HFF-Myc (cell line): ENCODE data around the gene IQGAP2.

Experiments used
- DNase-seq: peaks from one replicate; pipeline ENCODE4 v3.0.0-alpha.2; 2011; ENCODE audit warnings: low read depth; ENCODE audit errors: extremely low read depth
- H3K4me3 ChIP-seq: replicated peaks from 2 replicates; pipeline ENCODE4 v1.5.1; 2011; ENCODE audit warnings: low read depth, mild to moderate bottlenecking, control low read depth, low read length
- TF ChIP-seq, protein P1 (sequence below): IDR thresholded peaks from 2 replicates; pipeline ENCODE4 v1.5.1; 2012; ENCODE audit warnings: mild to moderate bottlenecking, low read depth, low read length, control low read depth; ENCODE audit errors: missing control alignments

The IQGAP2 gene

DNA sequence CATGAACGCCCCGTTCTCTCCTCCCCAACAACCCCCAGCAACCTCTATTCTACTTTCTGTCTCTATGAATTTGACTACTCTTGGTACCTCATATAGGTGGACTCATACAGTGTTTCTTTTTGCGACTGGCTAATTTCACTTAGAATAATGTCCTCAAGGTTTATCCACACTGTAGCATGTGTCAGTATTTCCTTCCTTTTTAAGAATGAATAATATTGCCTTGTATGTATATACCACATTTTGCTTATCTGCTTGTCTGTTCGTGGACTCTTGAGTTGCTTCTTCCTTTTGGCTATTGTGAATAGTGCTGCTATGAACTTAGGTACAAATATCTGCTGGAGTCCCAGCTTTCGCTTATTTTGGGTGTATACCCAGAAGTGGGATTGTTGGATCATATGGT lies 42.7 kb downstream of the IQGAP2 start:
- TF ChIP-seq, protein P1, sequence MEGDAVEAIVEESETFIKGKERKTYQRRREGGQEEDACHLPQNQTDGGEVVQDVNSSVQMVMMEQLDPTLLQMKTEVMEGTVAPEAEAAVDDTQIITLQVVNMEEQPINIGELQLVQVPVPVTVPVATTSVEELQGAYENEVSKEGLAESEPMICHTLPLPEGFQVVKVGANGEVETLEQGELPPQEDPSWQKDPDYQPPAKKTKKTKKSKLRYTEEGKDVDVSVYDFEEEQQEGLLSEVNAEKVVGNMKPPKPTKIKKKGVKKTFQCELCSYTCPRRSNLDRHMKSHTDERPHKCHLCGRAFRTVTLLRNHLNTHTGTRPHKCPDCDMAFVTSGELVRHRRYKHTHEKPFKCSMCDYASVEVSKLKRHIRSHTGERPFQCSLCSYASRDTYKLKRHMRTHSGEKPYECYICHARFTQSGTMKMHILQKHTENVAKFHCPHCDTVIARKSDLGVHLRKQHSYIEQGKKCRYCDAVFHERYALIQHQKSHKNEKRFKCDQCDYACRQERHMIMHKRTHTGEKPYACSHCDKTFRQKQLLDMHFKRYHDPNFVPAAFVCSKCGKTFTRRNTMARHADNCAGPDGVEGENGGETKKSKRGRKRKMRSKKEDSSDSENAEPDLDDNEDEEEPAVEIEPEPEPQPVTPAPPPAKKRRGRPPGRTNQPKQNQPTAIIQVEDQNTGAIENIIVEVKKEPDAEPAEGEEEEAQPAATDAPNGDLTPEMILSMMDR: no peak
- H3K4me3 ChIP-seq: no peak overlapping the region
- DNase-seq: no peak

DNA sequence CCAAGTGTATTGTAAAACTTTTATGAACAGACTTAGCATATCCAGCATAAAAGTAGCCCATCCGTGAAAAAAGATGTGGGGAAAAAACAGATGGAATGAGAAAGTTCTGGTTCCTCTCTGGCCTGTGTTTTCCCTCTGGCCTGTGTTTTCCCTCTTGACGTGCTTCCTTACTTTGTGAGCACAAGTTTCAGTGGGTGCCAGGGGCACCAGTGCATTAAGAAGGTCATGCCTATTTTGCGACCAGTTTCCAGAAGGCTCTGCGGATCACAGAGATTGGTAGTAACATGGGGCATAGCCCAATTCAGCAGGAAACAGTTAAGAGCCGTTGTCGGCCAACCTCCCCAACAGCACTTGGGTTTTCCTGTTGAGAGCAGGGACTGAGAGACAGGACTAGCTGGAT lies 43.7 kb downstream of the IQGAP2 start:
- no peak overlapping the region for H3K4me3 ChIP-seq

DNA sequence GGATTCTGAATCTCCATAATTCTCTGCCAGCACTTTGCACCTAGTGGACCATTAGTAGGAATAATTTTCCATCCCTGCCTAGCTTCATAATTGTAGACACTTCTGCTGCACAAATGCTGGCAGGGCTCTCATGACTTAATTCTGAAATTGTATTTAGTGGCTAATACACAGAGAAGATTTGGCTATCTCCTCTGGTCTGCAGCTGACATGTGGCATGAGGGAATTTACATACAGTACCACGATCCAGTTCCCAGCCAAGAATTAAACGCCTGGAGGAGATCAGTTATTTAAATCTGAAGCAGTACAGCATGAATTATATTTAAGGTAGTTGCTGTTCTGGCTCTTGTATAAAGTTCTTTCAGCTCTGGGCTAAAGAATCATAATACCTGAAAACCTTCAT lies 46.5 kb downstream of the IQGAP2 start:
- no peak overlapping the region for H3K4me3 ChIP-seq
- no peak for DNase-seq
- TF ChIP-seq, protein P1: no peak

More for the DNA sequence above, 43.7 kb downstream of the IQGAP2 start:
- TF ChIP-seq, protein P1: no peak
- no peak for DNase-seq

DNA sequence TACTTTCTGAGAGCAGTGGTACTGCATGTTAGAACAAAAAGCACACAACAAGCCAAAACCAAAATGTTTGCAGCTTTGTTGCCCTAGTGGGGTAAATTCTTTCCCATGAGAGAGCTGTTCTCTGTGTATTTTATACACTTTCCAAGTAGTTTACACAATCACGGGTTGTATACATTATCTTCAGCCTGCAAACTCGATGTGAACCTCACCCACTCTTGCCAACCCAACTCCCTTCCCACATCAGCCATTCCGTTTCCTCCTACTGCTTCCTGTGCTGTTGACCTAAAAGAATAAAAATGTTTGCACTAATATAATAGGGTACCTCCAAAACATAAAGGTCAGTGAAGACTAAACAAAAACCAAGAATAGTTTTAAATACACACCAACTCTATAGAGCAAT lies 47.0 kb downstream of the IQGAP2 start:
- TF ChIP-seq, protein P1: no peak
- no peak for DNase-seq
- H3K4me3 ChIP-seq: no peak overlapping the region

DNA sequence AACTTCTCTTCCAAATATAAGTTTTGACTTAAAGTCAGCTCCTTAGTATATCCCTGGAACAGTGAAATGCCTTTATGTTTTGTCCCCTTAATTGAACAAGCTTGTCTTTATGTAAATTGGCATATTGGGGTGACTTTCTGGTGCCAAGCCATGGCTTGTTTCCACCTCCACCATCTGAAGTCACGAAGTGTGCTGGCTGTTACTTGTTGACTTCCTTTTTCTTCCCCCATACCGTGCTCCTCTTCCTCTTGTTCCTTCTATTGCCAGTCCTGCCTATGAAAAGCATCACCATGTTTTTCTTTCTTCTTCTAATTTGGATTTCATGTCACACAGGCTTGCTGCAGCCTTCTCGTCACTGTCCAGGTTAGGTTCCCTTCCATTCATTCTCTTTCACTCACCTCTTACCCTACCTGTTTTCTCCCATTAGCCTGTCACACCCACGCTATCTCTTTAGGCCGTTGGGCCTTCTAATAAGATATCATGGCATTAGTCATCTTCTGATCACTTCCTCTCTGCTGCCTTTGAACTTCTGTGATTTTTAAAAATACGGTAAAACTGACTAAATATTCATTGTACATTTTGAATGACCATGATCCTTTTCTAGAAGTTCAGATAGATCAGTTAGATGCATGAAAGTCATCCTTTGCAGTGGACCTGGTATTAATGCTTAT lies 48.1 kb downstream of the IQGAP2 start:
- no peak for DNase-seq
- H3K4me3 ChIP-seq: no peak overlapping the region

DNA sequence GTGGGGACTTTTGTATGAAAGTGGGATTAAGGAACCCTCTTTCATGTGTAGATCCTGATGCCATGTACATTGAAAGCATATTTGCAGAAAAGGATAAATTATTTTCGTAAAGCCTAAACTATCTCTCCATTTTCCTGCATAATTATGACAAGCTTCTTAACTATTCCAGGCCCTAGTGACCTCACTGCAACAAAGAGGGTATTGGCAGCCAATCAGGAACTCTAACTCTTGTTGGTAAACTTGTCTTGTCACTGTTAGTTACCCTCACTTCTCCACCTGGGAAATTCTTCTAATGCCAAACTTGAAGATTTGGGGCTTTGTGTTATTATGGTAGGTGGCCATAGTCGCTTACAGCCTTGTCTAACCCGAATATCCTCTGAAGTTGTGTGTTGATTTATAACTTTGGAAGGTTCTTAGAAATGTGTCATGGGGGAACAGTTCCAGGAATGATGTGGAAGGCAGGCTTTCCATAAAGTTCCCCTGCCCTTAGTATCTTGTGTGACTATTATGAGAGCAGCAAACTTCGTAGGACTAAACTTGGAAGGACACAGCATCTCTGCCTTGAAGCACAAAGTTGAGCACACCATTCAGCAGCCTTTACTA lies 52.5 kb downstream of the IQGAP2 start:
- TF ChIP-seq, protein P1: no peak
- H3K4me3 ChIP-seq: no peak overlapping the region
- DNase-seq: no peak

More for the DNA sequence above, 48.1 kb downstream of the IQGAP2 start:
- TF ChIP-seq, protein P1: no peak
